Measurements from ENCODE around the gene KREMEN2.

GRCh38 chr16:2967211-2967631 is 3.1 kb downstream of the KREMEN2 start:
- TF ChIP-seq CTCF (IDR thresholded peaks at IDR 0.05) (no peak), EP300 (IDR thresholded peaks at IDR 0.05) (no peak)
